ENCODE measurements around the gene KRTAP17-1.
A peak's percentile ranks its signal among the peaks of the same experiment; 100 is the strongest.
"Not testable (repeated sequence)": the region's sequence is repeated elsewhere in the genome, so short reads cannot be mapped to it uniquely, and the experiment has no call there.

The KRTAP17-1 gene, protein sequence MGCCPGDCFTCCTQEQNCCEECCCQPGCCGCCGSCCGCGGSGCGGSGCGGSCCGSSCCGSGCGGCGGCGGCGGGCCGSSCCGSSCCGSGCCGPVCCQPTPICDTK

DNA sequence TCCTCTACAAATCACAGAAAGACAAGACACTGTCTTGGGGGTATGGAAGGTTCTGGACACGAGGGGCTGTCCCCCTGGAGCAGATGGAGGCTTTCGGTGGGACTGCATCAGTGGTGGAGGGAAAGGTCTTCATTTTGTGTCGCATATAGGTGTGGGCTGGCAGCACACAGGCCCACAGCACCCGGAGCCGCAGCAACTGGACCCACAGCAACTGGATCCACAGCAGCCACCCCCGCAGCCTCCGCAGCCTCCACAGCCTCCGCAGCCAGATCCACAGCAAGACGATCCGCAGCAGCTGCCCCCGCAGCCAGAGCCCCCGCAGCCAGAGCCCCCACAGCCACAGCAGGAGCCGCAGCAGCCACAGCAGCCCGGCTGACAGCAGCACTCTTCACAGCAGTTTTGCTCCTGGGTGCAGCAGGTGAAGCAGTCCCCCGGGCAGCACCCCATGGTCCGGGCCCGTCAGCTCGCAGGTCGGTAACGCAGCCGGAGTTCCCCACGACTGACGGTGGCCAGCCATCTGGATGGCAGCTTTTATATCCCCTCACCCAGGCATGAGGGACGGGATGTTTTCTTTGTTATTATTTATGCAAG, at the start of gene KRTAP17-1:
Gene KRTAP17-1, minus strand, starts transcription at position 507 of the 591 bp plus-strand sequence. Its CDS starts 60 bp downstream, at position 447.
- DNase-seq, result no peak

DNA sequence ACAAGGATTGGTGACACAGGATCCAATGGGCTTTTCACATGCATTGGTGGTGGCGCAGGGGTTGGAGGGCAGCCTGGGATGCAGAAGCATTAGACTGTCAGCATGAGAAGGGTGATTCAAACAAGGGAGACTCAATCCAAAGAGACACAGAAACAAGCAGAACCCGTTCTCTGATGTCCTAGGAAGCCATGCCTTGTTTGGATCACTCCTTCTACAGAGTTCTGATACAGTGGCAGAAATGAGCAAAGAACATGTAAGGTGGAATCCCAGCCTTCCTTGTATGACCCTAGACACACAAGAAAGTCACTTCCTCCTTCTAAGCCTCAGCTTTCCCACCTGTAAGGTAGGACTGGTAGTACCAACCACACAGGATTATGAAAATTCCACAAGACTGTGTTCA, 48.4 kb upstream of the KRTAP17-1 start:
- DNase-seq, result no peak

DNA sequence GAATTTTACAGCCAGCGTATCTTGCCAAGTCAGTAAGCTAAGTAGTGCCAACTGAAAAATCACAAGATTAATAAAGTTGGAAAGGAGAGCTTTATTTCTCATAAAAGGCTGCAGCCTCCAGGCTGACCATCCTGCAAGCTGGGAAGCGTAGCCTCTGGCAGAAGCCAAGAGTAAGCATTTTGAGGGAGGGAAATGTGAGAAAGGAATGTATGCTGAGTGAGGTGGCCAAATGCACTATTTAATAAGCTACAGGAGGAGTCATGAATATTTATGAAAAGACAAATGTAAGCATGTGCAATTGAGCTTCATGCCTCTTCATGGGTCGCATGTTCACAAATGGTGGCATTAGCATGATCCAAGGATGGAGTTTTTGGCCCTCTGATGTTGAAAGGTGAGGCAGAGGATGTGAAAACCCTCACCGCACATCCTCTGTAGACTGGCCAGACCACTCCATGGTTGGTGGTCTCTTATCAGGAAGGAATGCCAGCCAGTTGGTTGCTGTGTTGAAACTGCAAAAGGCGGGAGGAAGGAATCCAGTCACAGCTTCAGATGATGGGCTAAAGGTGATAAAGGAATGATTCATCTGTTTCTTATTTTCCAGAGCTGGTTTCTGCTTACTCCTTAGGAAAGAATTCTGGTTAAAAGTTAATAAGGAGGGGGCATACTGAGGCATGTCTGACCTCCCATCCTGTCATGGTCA, 44.9 kb upstream of the KRTAP17-1 start:
- no peak for DNase-seq

DNA sequence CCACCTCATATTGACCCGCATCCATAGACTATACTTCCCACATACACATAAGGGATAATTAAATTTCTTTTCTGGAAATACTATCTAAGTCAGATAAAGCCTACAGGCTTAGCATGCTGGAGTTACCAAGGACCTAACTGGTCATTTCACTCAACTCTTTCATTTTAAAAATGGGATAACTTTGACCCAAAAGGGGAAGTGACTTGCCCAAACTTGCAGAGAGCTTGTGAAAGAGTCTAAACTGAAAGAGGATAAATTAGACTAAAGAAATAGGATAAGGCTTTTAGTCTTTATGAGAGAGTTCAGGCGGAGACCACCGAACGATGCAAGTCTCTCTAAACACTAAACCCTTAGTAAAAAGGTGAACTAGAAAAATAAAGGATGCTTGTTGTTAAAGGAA, 39.0 kb upstream of the KRTAP17-1 start:
- DNase-seq, result no peak

DNA sequence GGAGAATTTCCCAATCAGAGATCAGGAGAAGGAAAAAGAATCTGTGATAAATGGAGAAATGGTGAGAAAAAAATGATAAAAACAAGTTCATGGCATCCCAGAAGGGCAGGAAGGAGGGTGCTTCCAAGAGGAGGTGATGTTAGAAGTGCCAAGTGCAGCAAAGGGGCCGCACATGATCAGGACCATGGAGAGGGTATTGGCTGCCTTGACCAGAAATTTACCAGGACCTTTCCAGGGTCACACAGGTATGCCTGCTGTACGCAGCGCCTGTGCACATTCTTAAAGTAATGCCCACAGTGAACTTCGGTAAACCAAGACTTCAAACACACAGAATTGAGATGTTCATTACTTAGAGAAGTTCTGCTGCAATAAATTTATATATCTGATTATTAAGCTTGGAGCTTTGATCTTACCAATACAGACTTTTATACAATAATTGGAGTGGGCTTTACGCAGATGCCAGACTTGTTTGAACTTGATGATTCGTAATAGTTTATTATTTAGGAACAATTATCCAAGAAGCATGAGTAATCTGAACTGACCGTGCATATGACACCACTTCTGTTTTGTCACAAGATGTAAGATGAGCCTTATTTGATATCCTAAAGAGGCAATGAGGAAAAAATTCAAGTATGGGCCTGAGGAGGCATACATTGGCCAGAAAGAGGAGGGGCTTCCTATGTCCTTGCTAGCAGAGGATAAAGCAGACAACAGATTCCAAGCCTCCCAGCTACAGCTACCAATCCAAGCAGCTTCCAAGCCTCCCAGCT, 37.3 kb upstream of the KRTAP17-1 start:
- DNase-seq, result peak; percentile 62

DNA sequence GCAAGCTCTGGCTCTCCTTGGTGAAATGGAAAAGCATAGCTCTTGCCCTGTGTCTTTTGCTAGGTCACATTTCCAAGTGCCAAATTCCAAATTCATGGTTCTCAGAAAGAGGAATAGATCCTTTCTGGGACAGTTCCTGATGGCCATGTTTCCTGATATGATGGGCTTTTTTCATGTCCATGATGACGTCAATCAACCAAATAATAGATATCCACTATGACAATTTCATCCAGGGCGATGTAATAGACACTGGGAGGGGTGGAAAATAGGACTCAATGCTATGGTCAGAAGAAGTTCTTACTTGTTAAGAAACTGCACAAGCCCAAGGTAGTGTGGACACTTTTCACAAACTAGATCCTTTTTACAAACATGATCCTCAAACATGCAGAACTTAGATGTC, 35.7 kb upstream of the KRTAP17-1 start:
- no peak for DNase-seq

DNA sequence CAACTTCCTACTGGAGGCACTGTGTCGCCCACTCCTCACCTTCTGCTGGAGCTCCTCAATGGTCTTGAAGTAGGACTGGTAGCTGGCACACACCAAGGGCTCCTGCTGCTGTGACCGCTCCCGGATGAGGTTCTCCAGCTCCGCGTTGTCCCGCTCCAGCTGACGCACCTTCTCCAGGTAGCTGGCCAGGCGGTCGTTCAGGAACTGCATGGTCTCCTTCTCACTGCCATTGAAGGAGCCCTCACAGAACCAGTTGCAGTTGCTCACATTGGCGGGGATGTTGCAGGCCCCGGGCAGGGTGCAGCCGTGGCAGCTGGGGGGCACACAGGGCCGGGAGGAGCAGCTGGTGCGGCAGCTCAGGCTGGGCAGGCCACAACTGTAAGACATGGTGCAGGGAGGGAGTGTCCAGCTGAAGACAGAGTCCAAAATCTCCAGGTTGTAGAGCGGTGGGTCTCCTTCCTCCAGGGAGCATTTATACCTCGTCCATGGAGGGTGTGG, 34.9 kb upstream of the KRTAP17-1 start, which contains the start of gene KRT33A:
Gene KRT33A, minus strand, starts transcription at position 448 of the 498 bp plus-strand sequence. Its CDS starts 61 bp downstream, at position 387.
- DNase-seq, result not testable (repeated sequence)

DNA sequence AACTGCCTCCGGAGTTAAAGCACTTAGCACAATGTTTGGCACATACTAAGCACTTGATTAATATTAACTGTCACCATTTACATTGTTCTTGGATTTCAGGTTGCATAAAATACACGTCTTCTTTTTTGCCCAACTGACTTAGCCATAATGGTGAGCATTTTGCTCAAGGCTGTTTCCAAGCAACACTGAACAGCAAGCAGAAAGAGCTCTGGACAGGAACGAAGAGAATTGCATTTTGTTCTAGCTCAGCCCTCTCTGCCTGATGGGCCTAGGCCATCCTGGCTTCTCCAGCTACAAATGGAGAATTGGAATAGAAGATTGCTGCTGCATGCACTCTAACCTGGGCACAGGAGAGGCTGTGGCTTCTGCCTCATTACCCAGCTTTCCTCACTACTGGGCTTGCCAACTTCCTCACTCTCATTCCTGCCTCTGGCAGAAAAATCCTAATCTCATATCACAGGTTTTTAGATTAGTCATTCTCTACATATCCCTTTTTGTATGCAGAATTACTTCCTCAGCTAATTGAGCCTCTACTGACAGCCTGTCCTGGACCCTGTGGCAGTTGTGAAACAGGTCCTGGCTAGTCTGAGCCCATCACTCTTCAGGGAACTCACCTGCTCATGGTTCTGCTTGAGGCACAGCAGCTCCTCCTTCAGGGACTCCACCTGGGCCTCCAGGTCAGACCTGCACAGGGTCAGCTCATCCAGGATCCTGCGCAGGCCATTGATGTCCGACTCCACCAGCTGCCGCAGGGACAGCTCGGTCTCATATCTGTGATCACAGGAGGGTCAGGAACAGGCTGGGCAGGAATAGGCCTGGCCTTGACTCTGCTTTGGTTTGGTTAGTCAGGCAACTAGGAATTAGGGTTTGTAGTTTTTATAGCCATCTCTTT, 32.6 kb upstream of the KRTAP17-1 start:
- DNase-seq, result no peak

DNA sequence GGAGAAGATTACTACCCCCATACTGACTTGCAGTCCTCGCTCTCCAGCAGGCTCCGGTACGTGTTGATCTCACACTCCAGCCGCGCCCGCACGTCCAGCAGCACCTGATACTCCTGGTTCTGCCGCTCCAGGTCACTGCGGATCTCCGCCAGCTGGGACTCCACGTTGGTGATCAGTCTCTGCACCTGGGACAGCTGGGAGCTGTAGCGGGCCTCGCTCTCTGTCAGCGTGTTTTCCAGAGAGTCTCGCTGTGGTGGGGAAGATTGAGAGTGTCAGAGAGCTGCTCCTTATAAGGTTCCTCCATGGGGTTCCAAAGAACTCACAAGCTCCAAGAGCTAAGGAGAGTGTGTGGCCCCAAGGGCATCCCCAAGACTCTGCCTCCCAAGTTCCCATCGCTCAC, 30.9 kb upstream of the KRTAP17-1 start:
- DNase-seq, result not testable (repeated sequence)

DNA sequence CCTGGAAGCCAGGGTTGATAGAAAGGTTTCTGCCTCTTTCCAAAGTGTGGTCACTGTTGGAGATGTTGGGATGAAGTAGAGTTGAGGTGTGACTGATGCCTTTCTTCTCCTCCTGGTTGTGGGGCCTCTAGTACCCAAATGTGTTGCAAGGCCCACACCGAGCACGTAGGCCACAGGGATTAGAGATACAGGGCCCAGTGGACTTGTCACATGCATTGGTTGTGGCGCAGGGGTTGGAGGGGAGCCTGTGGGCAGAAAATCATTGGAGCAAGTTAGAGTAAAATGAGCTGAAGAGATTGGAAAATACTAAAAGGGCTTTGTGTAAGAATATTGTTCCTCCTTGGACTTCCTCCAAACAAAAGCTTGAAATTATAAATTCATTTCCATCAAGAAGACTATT, 30.5 kb upstream of the KRTAP17-1 start:
- no peak for DNase-seq

DNA sequence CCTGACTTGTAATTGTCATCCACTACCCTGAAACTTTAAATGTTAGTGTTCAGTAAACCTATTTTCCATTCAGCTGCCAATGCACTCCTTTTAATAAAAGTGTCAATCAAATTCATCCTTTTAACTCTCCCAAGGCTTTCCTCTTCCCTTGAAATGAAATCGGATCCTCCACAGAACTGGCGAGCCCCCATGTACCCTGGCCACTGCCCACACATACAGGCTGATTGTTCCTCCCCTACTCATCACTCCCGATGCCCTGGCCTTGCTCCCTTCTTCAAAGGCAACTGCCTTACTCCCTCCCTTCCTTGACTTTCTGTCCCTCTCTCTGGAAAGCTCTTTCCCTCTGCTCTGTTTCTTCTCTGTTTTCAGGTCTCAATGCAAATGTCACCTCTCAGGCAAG, 27.5 kb upstream of the KRTAP17-1 start:
- no peak for DNase-seq

DNA sequence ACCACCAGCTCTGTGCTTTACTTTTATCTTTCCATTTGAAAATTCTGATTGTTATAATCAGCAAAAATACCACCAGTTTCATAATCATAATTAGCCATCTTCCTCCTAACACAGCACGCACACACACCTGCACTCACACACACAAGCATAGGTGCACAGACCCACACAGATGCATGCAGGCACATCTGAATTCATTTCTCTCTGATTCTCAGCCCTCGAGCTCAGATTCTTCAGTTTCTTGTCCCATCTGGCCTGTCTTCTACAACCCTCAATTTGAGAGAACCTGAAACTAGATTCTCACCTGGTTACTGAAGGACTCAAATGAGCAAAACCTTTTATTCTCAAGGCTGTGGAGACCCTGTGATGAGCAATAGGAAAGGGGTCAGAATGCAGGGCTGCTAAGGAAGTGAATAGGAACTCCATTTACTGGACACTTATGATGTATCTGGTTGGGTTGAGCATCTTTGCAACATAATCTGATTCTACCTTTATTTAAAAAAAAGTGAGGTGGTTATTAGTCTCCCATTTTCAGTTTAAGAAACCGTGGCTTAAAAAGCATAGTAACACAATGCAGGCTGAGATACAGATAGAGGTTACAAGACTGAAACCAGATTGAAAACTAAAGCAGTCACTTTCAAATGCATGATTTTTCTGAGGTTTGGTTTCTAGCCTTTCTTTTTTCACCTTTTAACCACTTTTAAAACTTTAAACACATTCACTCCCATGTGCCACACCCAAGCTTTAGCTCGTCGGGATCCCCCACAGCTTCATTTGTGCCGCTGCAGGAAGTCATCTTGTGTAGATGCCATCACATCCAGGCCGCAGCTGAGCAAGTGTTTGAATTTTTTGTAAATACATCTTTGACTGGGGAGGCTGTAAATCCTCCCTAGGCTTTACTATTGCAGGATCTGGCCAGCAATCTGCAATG, 25.7 kb upstream of the KRTAP17-1 start:
- no peak for DNase-seq

DNA sequence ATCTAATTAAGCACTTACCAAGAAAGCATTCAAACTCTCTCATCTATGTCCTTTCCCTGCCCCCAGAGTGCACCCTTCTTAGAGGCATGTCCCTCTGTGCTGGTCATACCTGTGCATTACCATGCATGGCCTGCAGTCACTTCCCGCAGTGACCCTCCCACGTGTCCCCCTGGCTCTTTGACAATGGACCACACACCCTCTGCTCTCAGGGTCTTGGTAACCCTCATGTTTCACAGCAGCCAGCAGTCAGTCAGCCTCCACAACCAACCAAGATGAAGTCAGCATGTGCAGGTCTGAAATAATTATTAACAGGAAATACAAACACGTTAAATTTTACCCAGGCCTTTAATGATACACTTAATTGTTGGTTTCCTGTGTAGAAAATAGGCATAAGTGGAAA, 25.0 kb upstream of the KRTAP17-1 start:
- DNase-seq, result no peak

DNA sequence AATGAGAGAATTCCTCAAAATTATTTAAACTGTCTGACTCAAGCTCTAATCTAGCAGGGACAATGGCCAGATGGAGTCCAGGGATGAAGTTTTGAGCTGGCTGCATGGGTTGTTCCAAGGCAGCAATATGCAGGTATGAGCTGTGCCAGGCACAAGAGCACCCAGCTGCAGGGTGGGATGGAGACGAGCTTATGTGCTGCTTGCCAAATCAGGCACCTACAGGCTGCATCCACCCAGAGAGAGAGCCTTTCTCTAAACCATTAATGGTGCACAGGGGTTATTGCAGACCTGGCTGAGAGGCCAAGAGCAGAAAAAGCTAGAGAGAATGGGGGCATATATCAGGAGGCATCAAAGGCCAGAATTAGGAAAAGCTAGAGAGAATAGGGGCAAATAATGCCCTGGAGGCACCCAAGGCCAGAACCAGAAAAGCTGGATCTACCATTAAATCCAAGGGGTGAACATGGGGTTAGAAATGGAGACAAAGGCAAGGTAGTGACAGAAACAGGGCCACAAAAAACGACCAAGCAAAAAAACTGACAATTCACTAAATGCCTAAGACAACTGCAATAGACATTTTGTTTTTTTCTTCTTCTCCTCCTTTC, 24.2 kb upstream of the KRTAP17-1 start:
- DNase-seq, result no peak

DNA sequence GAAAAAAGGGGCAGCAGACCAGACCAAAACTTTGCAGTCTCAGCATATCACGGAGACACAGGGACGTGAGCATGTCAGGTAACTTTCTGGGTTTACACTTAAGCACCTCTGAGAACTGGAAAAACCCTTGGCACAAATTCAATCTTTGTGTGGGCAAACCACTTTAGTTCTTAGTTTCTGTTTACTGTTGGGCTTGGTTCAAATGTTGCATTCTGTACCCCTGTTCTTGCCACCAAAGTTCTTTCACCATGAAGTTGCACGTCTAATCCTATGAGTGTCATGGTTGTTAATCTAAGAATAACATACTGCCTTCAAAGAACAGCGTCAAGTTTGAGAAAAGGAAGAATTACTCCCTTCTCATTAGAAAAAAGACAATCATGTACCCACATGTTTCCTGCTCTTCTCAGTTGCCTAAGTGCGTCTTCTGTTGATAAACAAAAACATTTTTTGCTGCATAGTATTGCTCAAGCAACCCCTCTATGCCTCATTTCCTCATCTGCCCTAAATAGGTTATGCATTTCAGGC, 23.5 kb upstream of the KRTAP17-1 start:
- peak; percentile 12 for DNase-seq

DNA sequence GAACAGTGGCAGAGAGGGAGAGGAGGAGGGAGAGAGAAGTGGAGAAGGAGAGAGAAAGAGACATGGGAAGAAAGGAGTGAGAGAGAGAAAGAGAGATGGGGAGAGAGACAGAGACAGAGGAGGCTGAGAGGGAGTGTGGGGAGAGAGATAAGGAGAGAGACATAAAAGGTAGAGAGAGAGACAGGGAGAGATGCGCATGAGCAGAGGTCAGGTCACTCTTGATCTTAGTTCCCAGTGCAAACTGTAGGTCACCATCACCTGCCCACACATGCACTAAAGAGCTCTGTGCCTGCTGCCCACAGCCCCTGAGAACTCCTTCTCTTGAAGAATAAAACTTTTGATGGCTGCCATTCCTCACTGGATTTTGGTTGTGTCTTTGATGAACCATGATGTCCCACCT, 20.2 kb upstream of the KRTAP17-1 start:
- DNase-seq, result no peak

DNA sequence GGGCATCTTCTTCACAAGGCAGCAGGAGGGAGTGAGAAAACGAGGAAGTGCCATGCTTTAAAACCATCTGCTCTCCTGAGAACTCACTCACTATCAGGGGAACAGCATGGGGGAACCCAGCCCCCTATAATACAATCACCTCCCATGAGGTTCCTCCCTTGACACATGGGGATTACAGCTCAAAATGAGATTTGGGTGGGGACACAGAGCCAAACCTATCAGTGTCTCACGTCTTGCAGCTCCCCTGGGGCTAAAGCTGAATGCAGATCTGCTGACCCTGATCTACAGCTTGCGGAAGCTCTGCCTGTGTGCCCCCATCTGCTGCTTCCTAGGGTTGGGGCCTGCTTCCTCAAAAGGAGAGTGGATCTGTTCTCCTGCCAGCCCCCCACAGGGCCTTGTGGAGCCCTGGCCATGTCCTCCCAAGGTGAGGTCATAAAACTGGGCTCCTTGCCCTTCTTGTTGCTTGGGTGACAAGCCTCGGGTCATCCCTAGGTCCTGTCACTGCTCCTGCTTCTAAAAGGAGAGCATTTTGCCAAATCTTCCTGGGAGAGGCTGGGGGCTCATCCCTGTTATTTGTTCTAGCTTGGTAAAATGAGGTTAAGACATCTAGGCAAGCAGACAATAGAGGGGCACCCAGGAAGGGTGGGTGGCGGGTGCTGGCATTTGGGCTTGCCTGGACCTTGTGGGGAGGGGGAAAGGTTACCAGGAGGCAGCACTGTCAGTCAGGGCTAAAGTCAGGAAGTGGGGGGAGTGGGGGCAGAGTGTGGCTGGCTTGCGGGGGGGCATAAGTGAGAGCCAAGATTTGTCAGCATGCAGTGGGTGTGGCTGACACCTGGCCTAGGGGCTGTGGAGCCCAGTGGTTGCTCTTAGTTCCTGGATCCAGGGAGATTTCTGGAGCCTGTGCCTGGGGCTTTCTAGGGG, 19.1 kb upstream of the KRTAP17-1 start:
- no peak for DNase-seq

DNA sequence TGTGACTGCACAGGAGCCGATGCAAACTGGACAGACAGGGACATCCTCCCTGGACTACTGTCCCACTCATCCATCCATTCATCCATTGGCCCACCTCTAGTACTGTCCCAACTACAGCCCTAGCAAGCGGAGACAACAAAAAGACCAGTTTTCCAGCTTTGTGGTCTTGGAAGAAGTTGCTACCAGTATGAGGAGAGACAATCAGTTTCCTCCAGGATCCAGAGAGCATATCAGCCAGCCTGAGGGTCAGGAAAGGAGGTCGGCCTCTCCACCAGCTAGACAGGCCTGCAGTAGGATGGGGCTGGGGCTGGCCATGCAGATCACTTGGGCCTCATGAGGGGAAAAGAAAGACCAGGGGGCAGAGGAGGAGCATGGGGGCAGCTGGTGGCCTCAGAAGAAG, 18.3 kb upstream of the KRTAP17-1 start:
- no peak for DNase-seq

DNA sequence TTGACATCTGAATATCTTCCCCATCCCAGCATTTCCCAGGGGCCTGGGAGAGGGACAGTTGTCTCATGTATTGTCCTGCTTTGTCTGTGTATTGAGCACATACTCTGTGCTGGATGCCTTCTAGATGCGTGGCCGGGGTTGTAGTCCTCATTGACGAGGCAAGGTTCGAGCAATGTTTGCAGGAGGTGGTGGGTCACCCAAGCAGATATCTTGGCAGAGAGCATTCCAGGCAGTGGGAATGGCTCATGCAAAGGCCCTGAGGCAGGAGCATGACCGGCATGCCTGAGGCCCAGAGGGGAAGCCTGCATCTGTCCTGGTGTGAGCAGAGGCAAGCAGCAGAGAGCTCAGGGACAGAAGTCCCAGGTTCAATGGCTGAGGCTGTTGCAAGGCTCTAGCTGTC, 17.6 kb upstream of the KRTAP17-1 start:
- DNase-seq, result no peak
